Liver (tissue), 3 donors: ENCODE results near the gene CBFA2T3.

Experiments used
- FOXA1 ChIP-seq: IDR thresholded peaks from 2 replicates; pipeline ENCODE4 v1.6.1; 2016; ENCODE audit warnings: antibody characterized with exemption
- RAD21 ChIP-seq, 2 donors: IDR thresholded peaks; 2 replicates each; pipeline ENCODE4 v1.6.1; 2016; ENCODE audit warnings: antibody characterized with exemption in 2 of 2, mild to moderate bottlenecking in 2 of 2
- SP1 ChIP-seq: IDR thresholded peaks from 2 replicates; pipeline ENCODE4 v1.6.1; 2018; ENCODE audit warnings: antibody characterized with exemption, mild to moderate bottlenecking
- TF ChIP-seq, protein P1 (sequence below): IDR thresholded peaks from 2 replicates; pipeline ENCODE4 v1.6.1; 2016; ENCODE audit warnings: antibody characterized with exemption, mild to moderate bottlenecking
- TF ChIP-seq, protein P2 (sequence below): fragments of 150-350 bp; IDR thresholded peaks from 2 replicates; pipeline ENCODE4 v1.5.1; 2017; ENCODE audit warnings: improper control_type of control experiment, low read depth, low read length; ENCODE audit not compliant: missing input control
- TF ChIP-seq, protein P3 (sequence below): IDR thresholded peaks from 2 replicates; pipeline ENCODE4 v1.6.1; 2016; ENCODE audit warnings: antibody characterized with exemption
- TF ChIP-seq, protein P4 (sequence below): IDR thresholded peaks from 2 replicates; pipeline ENCODE4 v1.6.1; 2016; ENCODE audit warnings: antibody characterized with exemption
- donor health status: healthy.
- donor health status: healthy.

DNA sequence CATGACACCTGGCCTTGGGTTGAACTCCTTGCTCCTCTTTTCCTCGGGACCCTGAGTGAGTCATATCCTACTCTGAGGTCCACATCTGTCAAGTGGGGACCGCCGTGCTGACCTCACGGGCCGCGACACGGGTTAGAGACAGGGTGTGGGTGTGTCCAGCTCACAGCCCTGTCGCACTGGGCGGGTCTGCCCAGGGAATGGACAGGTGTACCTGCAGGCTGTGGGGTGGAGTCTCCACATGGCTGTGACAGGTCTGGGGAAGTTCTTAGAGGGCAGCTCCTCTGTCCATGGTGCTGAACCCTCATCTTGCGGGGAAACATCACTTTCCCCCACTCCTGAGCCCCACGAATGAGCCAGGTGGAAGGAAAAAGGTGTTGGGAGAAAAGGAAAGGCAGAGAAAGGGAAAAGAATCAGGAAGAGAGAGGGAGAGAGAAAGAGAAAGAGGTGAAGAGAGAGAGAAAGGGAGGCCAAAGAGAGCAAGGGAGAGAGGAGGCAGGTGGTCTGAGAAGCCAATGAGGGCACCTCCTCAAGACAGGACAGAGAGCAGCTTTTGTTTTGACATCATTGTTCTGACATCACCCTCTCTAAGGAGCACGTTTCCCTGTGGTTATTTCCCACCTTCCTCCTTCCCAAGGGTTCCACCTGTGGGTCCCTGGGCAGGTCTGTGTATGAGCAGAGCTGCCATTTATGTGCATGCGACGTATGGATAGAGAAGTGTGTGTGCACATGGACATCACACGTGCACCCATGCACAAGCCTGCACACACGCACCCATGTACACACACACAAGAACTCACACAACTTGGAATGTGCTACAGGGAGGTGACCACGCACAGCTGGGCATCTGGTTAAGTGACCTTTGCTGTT lies 32.6 kb upstream of the CBFA2T3 start:
- TF ChIP-seq FOXA1 (no peak), RAD21 (IDR thresholded peaks at IDR 0.05) (no peak), SP1 (no peak)
- TF ChIP-seq, protein P1, sequence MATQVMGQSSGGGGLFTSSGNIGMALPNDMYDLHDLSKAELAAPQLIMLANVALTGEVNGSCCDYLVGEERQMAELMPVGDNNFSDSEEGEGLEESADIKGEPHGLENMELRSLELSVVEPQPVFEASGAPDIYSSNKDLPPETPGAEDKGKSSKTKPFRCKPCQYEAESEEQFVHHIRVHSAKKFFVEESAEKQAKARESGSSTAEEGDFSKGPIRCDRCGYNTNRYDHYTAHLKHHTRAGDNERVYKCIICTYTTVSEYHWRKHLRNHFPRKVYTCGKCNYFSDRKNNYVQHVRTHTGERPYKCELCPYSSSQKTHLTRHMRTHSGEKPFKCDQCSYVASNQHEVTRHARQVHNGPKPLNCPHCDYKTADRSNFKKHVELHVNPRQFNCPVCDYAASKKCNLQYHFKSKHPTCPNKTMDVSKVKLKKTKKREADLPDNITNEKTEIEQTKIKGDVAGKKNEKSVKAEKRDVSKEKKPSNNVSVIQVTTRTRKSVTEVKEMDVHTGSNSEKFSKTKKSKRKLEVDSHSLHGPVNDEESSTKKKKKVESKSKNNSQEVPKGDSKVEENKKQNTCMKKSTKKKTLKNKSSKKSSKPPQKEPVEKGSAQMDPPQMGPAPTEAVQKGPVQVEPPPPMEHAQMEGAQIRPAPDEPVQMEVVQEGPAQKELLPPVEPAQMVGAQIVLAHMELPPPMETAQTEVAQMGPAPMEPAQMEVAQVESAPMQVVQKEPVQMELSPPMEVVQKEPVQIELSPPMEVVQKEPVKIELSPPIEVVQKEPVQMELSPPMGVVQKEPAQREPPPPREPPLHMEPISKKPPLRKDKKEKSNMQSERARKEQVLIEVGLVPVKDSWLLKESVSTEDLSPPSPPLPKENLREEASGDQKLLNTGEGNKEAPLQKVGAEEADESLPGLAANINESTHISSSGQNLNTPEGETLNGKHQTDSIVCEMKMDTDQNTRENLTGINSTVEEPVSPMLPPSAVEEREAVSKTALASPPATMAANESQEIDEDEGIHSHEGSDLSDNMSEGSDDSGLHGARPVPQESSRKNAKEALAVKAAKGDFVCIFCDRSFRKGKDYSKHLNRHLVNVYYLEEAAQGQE = peak; percentile 99
- TF ChIP-seq, protein P2, sequence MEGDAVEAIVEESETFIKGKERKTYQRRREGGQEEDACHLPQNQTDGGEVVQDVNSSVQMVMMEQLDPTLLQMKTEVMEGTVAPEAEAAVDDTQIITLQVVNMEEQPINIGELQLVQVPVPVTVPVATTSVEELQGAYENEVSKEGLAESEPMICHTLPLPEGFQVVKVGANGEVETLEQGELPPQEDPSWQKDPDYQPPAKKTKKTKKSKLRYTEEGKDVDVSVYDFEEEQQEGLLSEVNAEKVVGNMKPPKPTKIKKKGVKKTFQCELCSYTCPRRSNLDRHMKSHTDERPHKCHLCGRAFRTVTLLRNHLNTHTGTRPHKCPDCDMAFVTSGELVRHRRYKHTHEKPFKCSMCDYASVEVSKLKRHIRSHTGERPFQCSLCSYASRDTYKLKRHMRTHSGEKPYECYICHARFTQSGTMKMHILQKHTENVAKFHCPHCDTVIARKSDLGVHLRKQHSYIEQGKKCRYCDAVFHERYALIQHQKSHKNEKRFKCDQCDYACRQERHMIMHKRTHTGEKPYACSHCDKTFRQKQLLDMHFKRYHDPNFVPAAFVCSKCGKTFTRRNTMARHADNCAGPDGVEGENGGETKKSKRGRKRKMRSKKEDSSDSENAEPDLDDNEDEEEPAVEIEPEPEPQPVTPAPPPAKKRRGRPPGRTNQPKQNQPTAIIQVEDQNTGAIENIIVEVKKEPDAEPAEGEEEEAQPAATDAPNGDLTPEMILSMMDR = no peak
- TF ChIP-seq, protein P3, sequence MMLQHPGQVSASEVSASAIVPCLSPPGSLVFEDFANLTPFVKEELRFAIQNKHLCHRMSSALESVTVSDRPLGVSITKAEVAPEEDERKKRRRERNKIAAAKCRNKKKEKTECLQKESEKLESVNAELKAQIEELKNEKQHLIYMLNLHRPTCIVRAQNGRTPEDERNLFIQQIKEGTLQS = no peak
- TF ChIP-seq, protein P4, sequence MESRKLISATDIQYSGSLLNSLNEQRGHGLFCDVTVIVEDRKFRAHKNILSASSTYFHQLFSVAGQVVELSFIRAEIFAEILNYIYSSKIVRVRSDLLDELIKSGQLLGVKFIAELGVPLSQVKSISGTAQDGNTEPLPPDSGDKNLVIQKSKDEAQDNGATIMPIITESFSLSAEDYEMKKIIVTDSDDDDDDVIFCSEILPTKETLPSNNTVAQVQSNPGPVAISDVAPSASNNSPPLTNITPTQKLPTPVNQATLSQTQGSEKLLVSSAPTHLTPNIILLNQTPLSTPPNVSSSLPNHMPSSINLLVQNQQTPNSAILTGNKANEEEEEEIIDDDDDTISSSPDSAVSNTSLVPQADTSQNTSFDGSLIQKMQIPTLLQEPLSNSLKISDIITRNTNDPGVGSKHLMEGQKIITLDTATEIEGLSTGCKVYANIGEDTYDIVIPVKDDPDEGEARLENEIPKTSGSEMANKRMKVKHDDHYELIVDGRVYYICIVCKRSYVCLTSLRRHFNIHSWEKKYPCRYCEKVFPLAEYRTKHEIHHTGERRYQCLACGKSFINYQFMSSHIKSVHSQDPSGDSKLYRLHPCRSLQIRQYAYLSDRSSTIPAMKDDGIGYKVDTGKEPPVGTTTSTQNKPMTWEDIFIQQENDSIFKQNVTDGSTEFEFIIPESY = no peak
